Cardiac muscle cell (in vitro differentiated cells and primary cell): ENCODE data around the gene RADIL. TPM values are rescaled to one million over a fixed set of nuclear protein-coding genes. Genes with fewer than 3 reads are reported as not detected.

Experiments used
- DNase-seq, 2 donors: peaks; one replicate each; pipeline versions ENCODE4 v3.0.0 to v3.0.0-alpha.2; 2010 to 2017; ENCODE audit warnings: low read depth in 1 of 2, low spot score in 1 of 2
- H3K27ac ChIP-seq: fragments of 200-600 bp; sonication (generic); 2 replicates; pipeline ENCODE4 v1.5.1; 2016
- H3K27me3 ChIP-seq: fragments of 200-600 bp; sonication (generic); 2 replicates; pipeline ENCODE4 v1.6.0; 2016; ENCODE audit warnings: control low read depth
- H3K36me3 ChIP-seq: fragments of 200-600 bp; sonication (generic); 2 replicates; pipeline ENCODE4 v1.5.1; 2016; ENCODE audit warnings: control low read depth
- H3K4me1 ChIP-seq: fragments of 200-600 bp; sonication (generic); 2 replicates; pipeline ENCODE4 v1.8.1; 2017; ENCODE audit warnings: low read depth, mild to moderate bottlenecking, mixed run types
- H3K4me3 ChIP-seq: fragments of 200-600 bp; sonication (generic); 2 replicates; pipeline ENCODE4 v1.5.1; 2016; ENCODE audit warnings: mild to moderate bottlenecking
- H3K9me3 ChIP-seq: fragments of 200-600 bp; sonication (generic); 2 replicates; pipeline ENCODE4 v1.5.1; 2017; ENCODE audit warnings: low read depth, mild to moderate bottlenecking, control low read depth
- polyA plus RNA-seq: library from polyadenylated mRNA; unstranded; fragments of >200 nt; fragmentation: Nextera tagmentation; extraction: Ambion mirVana; gene quantifications from 2 replicates; pipeline ENCODE4 v1.2.1, GENCODE V29; 2016
- total RNA-seq: library from RNA; depleted of rRNA; stranded (reverse); fragments of >200 nt; gene quantifications from 2 replicates; pipeline ENCODE4 v1.2.3, GENCODE V29; 2016
- TF ChIP-seq, protein P1 (sequence below): IDR thresholded peaks from 2 replicates; pipeline ENCODE4 v1.5.1; 2012; ENCODE audit warnings: low read depth, mild to moderate bottlenecking, low read length

The RADIL gene
- total and polyA plus RNA-seq, 2 experiments from 2014 or later: 41.6 to 110 TPM

DNA sequence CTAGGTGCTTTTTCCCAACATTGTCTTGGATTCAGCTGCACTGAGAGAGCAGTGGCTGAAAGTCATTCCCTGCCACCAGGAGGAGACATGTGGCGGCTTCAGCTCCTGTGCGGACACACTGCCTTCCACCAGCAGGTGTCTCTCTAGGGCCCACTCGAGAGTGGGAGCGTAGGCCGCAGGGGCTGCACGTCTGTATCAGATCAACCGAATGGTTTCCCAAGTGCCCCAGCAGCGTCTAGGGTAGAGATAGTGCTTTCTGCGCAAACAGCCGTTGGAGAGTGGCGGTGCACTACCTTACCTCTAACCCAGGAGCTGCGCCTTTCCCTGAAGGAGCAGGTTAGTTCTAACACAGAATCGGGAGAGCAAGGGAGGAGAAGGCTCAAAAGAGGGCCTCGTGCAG lies 53.3 kb downstream of the RADIL start:
- peak; percentile 81 to 90 for DNase-seq
- Histone ChIP-seq H3K27me3 (no peaks in the 10 kb centered on the region), H3K36me3 (no peaks in the 10 kb centered on the region), H3K27ac (no peak overlapping the region), H3K9me3 (no peaks in the 10 kb centered on the region), H3K4me1 (no peaks in the 10 kb centered on the region), H3K4me3 (no peak overlapping the region)
- TF ChIP-seq, protein P1, sequence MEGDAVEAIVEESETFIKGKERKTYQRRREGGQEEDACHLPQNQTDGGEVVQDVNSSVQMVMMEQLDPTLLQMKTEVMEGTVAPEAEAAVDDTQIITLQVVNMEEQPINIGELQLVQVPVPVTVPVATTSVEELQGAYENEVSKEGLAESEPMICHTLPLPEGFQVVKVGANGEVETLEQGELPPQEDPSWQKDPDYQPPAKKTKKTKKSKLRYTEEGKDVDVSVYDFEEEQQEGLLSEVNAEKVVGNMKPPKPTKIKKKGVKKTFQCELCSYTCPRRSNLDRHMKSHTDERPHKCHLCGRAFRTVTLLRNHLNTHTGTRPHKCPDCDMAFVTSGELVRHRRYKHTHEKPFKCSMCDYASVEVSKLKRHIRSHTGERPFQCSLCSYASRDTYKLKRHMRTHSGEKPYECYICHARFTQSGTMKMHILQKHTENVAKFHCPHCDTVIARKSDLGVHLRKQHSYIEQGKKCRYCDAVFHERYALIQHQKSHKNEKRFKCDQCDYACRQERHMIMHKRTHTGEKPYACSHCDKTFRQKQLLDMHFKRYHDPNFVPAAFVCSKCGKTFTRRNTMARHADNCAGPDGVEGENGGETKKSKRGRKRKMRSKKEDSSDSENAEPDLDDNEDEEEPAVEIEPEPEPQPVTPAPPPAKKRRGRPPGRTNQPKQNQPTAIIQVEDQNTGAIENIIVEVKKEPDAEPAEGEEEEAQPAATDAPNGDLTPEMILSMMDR: peak; percentile 98

DNA sequence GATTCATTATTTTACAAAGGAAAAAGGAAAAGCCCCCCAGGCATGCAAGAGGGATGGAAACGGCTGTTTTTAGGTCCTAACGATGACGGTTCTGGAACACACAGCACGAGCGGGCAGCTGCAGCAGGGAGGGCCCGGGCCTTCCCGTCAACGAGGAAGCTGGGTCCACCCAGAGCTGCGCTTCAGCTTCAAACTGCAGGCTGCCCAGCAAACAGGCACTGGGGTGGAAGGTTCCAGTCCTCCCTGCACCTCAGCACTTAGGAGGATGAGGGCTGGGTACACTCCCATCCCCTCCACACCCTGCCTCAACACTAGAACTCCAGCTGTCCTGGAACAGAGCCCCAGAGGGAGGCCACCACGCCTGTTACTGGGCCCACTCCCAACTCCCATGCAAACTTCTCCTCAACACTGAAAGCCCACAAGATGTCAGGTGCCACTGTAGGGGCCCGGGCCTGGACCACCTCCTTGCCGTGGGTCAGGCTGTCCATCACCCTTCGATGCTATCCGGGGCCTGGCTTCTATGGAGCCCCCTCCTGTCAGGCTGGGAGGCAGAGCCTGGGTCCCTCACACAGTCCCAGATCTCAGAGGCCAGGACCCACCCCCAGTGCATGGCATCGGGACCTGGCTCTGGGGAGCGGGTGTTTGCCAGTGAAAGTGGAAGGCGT lies 54.7 kb downstream of the RADIL start:
- no peaks in the 10 kb centered on the region for H3K9me3 ChIP-seq
- TF ChIP-seq, protein P1: no peak
- H3K36me3 ChIP-seq: no peaks in the 10 kb centered on the region
- DNase-seq: no peak
- no peaks in the 10 kb centered on the region for H3K27me3 ChIP-seq
- H3K4me3 ChIP-seq: no peak overlapping the region
- no peak overlapping the region for H3K27ac ChIP-seq
- no peaks in the 10 kb centered on the region for H3K4me1 ChIP-seq

DNA sequence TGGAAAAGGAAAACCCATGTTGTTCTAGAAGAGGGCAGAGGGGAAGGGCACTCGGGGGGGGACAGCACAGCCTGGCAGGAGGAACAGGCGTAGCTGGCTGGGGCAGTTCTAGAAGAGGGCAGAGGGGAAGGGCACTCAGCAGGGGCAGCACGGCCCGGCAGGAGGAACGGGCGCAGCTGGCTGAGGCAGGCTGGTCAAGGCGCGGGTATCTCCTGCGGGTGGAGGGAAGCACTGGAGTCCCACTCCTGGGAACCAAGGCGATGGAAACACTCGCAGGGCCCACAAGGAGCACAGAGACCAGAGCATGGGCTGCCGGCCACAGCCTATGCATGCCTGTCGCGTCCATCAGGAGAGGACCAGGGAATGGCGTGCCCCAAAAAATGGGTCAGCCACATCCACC lies 58.4 kb downstream of the RADIL start:
- Histone ChIP-seq H3K27ac (no peak overlapping the region), H3K36me3 (no peaks in the 10 kb centered on the region), H3K4me3 (no peak overlapping the region), H3K4me1 (no peaks in the 10 kb centered on the region), H3K9me3 (no peaks in the 10 kb centered on the region), H3K27me3 (no peaks in the 10 kb centered on the region)
- no peak for DNase-seq
- TF ChIP-seq, protein P1: no peak

- Histone ChIP-seq H3K36me3 (no peaks in the 10 kb centered on the region), H3K4me1 (no peaks in the 10 kb centered on the region), H3K9me3 (no peaks in the 10 kb centered on the region), H3K27me3 (no peaks in the 10 kb centered on the region), H3K4me3 (no peak overlapping the region), H3K27ac (no peak overlapping the region)
- DNase-seq: no peak
- TF ChIP-seq, protein P1: no peak
Observed at GRCh38 chr7:4824120-4824775, 59.3 kb downstream of the RADIL start.

GRCh38 chr7:4823441-4824119 lies 59.9 kb downstream of the RADIL start:
- TF ChIP-seq, protein P1: no peak
- Histone ChIP-seq H3K36me3 (no peaks in the 10 kb centered on the region), H3K4me1 (no peaks in the 10 kb centered on the region), H3K27me3 (no peaks in the 10 kb centered on the region), H3K9me3 (no peaks in the 10 kb centered on the region), H3K4me3 (no peak overlapping the region), H3K27ac (no peak overlapping the region)
- DNase-seq: no peak
